Right kidney (tissue), 1 donor: ENCODE results near the gene FOXJ1.

Experiments
- DNase-seq: peaks from one replicate; pipeline ENCODE4 v3.0.0-alpha.2; 2016

The FOXJ1 gene

DNA sequence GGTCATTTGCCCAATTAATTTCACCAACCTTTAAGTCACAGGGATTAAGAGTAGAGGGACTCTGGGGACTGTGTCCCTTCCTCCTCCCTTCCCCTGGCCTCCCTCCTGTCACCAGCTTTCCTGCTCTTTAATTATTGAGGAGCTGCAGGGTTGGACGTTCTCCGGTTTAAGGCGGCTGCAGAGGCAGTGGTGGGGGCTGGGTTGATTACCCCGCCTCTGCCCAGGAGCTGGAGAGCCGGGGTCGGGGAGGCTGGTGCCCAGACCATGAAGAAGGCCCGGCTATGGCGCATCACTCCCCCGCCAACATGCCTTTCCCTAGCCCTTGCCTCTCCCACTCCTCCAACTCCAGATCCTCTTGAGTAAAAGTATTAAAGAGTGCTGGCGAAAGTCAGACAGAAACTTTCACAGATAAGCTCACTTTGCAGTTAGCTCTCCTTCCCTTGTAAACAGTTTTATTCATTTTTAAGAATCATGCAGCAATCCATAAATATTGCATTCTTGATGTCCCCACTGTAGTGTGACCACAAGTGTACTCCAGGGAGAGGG is 1.1 kb upstream of the FOXJ1 start:
- DNase-seq = peak; percentile 64

DNA sequence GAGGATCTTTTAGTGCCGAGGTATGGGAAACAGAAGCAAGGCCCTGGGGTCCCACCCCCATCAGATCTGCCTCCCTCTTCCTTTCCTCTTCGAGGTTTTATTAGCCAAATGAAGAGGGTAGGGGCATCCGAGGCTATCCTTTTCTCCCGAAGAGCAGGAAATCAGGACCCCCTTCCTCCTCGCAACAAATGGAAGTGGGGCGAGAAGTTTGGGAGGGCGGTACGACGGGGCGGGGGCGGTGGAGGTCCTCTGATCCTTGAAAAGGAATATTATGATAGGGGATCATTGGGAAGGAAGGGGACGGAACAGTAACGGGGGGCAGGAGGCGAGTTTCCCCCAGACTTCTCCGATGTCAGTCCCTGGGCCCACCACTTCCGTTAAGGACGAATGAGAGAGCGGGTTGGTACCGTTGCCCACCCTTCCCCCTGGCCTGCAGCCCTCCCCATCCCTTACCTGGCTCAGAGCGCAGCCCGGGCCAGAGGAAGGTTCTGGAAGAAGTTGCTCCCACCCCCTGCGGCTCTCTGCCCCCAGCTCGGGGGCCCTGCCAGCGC is 309 bp downstream of the FOXJ1 start:
- no peak for DNase-seq

DNA sequence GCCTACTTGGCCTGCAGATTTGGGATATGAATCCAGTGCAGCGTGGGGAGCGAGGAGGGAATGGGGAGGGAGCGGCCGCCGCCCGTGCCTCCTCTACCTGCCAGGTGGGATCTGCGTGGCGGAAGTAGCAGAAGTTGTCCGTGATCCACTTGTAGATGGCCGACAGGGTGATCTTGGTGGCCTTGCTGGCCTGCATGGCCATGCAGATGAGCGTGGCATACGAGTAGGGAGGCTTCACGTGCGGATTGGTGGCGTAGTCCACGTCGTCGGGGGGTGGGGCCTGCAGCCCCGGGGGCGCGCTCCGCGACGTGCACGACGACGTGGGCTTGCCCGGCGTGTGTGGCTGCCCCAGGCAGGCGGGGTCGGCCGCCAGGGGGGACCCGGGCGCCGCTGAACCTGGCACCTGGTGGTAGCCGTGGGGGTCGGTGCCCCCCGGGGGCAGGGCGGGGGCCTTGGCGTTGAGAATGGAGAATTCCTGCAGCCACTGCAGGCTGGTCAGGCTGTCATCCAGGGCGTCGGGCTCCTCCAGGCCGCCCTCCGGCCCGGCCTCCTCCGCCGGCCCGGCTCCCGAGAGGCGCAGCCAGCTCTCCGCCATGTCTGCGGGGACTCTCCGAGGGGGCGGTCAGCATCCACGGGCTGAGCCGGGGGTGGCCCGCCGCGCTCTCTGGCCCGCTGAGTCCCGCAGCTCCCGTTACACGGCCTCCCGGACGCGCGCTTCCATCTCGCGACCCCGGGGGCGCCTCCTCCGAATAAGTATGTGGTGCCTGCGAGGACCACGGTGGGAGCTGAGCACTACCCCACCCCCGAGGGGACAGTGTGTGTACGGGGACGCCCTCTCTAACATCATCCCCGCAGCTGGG is 1.0 kb downstream of the FOXJ1 start:
- DNase-seq = peak; percentile 67

DNA sequence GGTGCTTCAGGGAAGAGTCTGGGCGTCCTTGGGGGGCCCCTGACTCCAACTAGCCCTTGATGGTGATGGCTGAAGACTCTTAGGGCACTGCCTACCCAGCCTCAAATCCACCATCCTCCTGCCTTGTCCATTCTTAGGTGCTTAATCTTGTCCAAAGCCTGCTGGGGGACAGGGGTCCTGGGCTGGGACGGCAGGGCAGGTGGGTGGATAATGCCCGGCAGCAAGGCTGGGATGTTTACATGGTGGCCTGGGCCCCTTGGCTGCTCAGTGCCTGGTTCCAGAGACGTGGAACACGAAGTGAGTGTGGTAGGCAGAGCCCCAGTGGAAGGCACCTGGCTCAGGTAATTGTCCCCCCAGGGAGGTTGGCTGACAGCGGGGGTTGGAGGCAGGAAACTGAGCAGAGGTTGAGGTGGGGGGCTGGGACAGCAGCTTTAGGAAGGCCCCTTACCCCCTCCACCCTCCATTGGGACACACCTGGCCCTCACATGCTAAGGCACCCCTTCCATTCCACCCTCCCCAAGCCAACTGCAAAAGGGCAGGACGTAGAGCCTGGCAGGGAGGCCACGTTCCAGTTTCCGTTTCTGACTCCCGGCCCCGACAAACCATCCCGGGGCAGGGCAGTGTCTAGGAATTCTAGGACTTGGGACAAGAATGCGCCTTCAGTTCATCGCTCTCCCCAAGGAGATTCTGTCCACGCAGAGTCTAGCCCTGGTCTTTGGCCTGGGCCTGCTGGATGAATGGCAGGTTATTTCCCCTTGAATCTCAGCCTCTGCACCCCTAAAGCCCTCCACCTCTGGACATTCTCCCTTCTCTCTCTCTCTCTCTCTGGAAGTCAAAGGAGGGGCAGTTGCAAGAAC is 1.9 kb downstream of the FOXJ1 start:
- no peak for DNase-seq

DNA sequence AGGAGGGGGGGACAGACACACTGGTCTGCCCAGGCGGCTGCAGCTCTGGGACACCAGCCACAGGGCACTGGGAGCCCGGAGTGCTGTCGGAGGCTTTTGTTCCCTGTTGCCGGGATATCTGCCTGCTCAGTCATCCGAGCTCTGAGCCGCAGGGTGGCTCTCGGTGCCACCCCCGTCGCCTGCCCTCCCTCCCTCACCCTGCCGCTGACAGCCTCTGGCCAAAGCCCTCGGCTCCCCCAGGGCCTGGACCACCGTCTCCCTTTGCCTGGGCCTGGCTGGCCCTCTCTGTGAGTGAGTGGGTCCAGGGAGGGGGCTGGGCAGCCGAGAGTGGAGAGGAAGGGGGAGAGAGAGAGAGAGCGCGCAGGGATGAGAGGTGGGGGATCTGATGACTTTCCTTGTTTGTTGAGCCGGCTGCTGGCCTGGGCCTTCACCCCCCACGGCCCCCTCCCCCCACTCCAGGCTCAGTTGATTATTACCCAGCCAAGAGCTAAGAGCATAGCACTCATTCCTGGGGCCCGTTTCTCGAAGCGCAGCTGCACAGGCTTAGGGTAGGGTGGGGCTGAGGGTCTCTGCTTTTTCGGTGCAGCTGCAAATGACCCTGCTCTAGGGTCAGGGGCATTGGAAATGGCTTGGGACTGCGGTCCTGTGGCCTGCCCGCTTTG is 2.7 kb downstream of the FOXJ1 start:
- peak; percentile 88 for DNase-seq

- DNase-seq = peak; percentile 55
These were observed 3.5 kb downstream of the FOXJ1 start for GRCh38 chr17:76137351-76138233.

DNA sequence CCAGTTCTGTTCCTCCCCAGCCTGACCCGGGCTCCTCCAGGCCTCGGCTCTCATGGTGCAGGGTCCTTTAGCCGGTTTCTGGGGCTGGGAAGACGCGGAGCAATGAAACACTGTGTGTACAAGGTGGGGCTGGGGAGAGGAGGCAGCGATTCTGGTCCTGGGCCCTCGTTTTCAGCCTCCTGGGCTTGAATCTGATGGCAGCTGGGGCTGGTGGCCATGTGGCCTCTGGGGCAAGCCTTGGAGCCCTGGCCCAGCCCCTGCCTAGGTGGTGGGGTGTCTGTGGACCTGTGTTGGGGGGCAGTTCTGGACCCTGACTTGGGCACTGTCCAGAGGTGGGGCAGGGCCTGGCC is 4.1 kb downstream of the FOXJ1 start:
- no peak for DNase-seq

GRCh38 chr17:76136276-76137000 is 4.6 kb downstream of the FOXJ1 start:
- no peak for DNase-seq

GRCh38 chr17:76135810-76136188 is 5.2 kb downstream of the FOXJ1 start:
- DNase-seq = no peak

DNA sequence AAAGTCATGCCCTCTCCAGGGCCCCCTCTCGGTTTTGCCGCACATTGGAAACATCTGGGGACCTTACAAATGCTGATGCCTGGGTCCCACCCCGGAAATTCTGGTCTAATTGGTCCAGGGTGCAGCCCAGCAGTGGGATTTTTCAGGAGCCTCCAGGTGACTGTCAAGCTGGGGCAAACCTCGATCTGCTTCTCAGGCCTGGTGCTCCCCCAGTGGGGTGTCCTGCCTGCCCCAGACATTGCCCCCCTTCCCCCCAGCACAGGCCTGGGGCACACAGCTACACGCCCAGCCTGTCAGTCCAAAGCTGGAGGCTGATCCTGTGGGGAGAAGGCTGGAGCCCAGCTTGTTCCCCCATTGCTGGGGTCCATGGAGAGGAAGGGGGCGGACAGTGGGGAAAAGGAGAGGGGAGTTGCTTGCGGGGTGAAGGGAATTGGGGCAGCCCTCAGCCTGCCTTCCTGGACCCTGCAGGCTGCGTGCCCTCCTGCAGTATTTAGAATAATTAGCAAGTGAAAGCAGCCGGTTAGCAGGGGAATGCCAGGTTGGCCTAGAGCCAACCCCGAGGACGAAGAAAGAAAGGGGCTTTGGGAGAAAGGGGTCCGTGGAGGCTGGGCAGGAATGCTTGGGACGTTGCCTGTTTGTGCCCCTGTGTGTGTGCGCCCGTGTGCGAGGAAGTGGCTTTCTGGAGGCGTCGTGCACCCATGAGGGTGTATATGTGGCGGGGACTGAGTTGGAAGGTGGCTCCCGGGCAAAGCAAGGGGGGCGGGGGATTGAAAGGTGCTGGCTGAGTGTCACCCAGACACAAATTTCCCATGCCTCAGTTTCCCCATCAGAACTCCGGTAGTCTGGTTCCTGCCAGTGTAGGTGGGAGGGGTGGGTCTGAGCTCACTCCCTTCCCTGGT is 5.9 kb downstream of the FOXJ1 start:
- no peak for DNase-seq

DNA sequence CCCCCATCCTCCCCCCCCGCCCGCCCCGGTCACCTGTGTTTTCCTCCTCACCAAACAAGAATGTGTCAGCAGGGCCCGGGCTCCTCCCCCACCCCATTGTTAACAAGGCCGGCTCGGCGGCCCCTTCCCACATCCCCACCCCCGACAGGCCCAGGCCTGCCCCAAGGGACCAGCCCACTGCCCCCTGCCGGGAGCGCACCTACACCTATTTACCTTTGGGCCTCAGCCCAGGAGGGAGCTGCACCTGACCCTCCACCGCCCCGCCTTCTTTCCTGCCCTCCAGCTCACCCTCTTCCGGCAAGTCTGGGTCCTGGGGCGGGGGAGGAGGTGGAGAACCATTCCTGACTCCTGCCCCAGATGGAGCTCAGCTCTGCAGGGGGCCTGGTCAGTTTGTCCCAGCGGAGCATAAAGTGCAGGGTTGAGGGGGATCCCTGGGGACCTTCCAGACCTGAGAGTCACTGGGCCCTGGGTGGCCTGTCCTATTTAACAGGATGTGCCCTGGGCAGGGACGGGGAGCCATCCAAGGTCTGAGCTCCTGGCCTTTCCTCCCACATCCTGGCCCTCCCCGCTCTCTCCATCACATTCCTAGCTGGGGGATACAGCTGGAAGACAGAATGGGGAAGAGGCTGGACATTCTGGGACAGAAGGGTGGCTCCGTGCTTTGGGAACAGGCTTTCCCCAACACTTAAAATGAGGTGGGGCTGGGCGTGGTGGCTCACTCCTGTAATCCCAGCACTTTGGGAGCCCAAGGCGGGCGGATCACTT is 8.3 kb downstream of the FOXJ1 start:
- DNase-seq = peak; percentile 61

GRCh38 chr17:76131692-76132573 is 9.1 kb downstream of the FOXJ1 start:
- peak; percentile 52 for DNase-seq

GRCh38 chr17:76131051-76131691 is 9.9 kb downstream of the FOXJ1 start:
- no peak for DNase-seq

DNA sequence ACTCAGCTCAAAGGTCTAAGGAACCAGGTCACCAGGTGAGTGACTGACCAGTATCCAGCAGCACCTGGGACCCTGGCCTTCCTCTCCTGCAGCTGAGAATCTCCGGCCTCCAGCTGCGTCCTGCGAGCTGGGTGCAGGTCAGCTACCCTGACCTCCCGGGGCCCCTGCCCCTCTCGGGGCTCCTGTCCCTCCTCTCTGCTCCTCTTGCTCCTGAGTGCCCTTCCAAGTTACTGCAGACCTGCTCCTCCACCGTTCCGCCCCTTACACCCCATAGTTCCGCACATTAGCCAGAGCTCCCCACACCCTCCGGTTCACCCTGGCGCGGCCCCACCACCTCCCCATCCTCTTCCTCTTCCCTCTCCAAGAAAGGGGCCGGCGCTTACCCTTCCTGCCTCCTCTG is 10.6 kb downstream of the FOXJ1 start:
- no peak for DNase-seq

- no peak for DNase-seq
These were observed 15.1 kb downstream of the FOXJ1 start for GRCh38 chr17:76125922-76126321.

- no peak for DNase-seq
These were observed 15.7 kb downstream of the FOXJ1 start for GRCh38 chr17:76125391-76125675.

GRCh38 chr17:76124582-76125390 is 16.3 kb downstream of the FOXJ1 start:
- no peak for DNase-seq
